AG09309 (cell line): Measurements from ENCODE around the gene SCN8A.

ENCODE experiments used
- DNase-seq: peaks from one replicate; pipeline ENCODE4 v3.0.0-alpha.2; 2010; ENCODE audit warnings: low read depth
- H3K4me3 ChIP-seq: 2 replicates; pipeline ENCODE4 v1.5.1; 2011; ENCODE audit warnings: mild to moderate bottlenecking, low read depth, low read length, moderate library complexity; ENCODE audit not compliant: control insufficient read depth
- CTCF ChIP-seq: IDR thresholded peaks from 2 replicates; pipeline ENCODE4 v1.5.1; 2011; ENCODE audit warnings: mild to moderate bottlenecking, low read depth, low read length, inconsistent platforms; ENCODE audit not compliant: insufficient read depth, control insufficient read depth; ENCODE audit errors: missing control alignments

Gene SCN8A

GRCh38 chr12:51729331-51729730, 138.3 kb downstream of the SCN8A start:
- DNase-seq: no peak
- no peak for TF ChIP-seq CTCF
- H3K4me3 ChIP-seq: no peak overlapping the region

- no peak for TF ChIP-seq CTCF
- no peak overlapping the region for H3K4me3 ChIP-seq
- DNase-seq: no peak
Measured at GRCh38 chr12:51730745-51731144, 139.7 kb downstream of the SCN8A start.

- no peak overlapping the region for H3K4me3 ChIP-seq
- DNase-seq: no peak
- TF ChIP-seq CTCF: no peak
Measured at GRCh38 chr12:51740536-51740935, 149.5 kb downstream of the SCN8A start.

- TF ChIP-seq CTCF: no peak
- DNase-seq: no peak
- H3K4me3 ChIP-seq: no peak overlapping the region
Measured at GRCh38 chr12:51744235-51744634, 153.2 kb downstream of the SCN8A start.

GRCh38 chr12:51744957-51745356, 153.9 kb downstream of the SCN8A start:
- no peak for TF ChIP-seq CTCF
- DNase-seq: no peak
- no peak overlapping the region for H3K4me3 ChIP-seq

GRCh38 chr12:51746416-51746815, 155.4 kb downstream of the SCN8A start:
- no peak overlapping the region for H3K4me3 ChIP-seq
- no peak for DNase-seq
- no peak for TF ChIP-seq CTCF

GRCh38 chr12:51748235-51748634, 157.2 kb downstream of the SCN8A start:
- H3K4me3 ChIP-seq: no peak overlapping the region
- no peak for TF ChIP-seq CTCF
- no peak for DNase-seq
